Kidney (tissue), 14 donors: ENCODE measurements around the gene ZNF497. TPM values are rescaled to one million over a fixed set of nuclear protein-coding genes. Genes with fewer than 3 reads are reported as not detected.

Source experiments
- DNase-seq, 5 donors: peaks; one replicate each; pipeline ENCODE4 v3.0.0-alpha.2; 2013 to 2020
- FAIRE-seq: peaks from 2 replicates; lab custom pipeline; 2012; peaks lifted over from hg19 to GRCh38; lab: Jason Lieb, UNC
- H3K27ac ChIP-seq, 2 donors: one replicate each; pipeline ENCODE4 v1.7.0; 2013; ENCODE audit warnings: low read depth in 2 of 2, low read length in 2 of 2, inconsistent platforms in 1 of 2
- H3K27me3 ChIP-seq: one replicate; pipeline ENCODE4 v1.7.1; 2013; ENCODE audit warnings: low read length, inconsistent platforms; ENCODE audit not compliant: control insufficient read depth, insufficient read depth
- H3K36me3 ChIP-seq, 3 donors: one replicate each; pipeline versions ENCODE4 v1.7.0 to v1.7.1; 2013; ENCODE audit warnings: low read length in 3 of 3, control low read depth in 1 of 3, inconsistent platforms in 1 of 3; ENCODE audit not compliant: insufficient read depth in 3 of 3, control insufficient read depth in 2 of 3
- H3K4me1 ChIP-seq, 3 donors: one replicate each; pipeline versions ENCODE4 v1.7.0 to v1.7.1; 2013; ENCODE audit warnings: low read length in 3 of 3, inconsistent platforms in 1 of 3, low read depth in 1 of 3; ENCODE audit not compliant: control insufficient read depth in 2 of 3, insufficient read depth in 2 of 3
- H3K4me3 ChIP-seq, 3 donors: one replicate each; pipeline versions ENCODE4 v1.7.0 to v1.8.1; 2013; ENCODE audit warnings: low read length in 3 of 3, control low read depth in 1 of 3, inconsistent platforms in 1 of 3
- H3K9ac ChIP-seq, 3 donors: one replicate each; pipeline versions ENCODE4 v1.7.0 to v1.7.1; 2013; ENCODE audit warnings: low read length in 3 of 3, control low read depth in 1 of 3, inconsistent platforms in 1 of 3
- H3K9me3 ChIP-seq, 3 donors: one replicate each; pipeline versions ENCODE4 v1.7.0 to v1.7.1; 2013; ENCODE audit warnings: low read length in 3 of 3, control low read depth in 1 of 3, inconsistent platforms in 1 of 3; ENCODE audit not compliant: control insufficient read depth in 2 of 3, insufficient read depth in 1 of 3
- CTCF ChIP-seq: IDR thresholded peaks from 3 replicates; pipeline ENCODE4 v1.5.1; 2012; ENCODE audit warnings: mild to moderate bottlenecking, moderate library complexity, borderline replicate concordance; ENCODE audit not compliant: insufficient read depth; ENCODE audit errors: extremely low read depth
- intact Hi-C: fragments of 100-400 bp; cut with DNase I; formaldehyde crosslinking; loops from one replicate; pipeline ENCODE4 v1.11.1; 2022
- polyA plus RNA-seq: library from polyadenylated mRNA; stranded (reverse); fragments of 350-450 nt; fragmentation: Illumina TruSeq; extraction: RNeasy Lipid Tissue Mini Kit (QIAGEN cat#74804); gene quantifications from one replicate; pipeline ENCODE4 v1.2.3, GENCODE V29; 2014; ENCODE audit warnings: low read depth, low replicate concordance; ENCODE audit not compliant: insufficient read depth
- total RNA-seq: library from RNA; stranded (reverse); fragmentation: NEBNext Ultra II Directional; extraction: Animal tissue kit (Norgen Biotek cat#: 25700); gene quantifications from one replicate; pipeline ENCODE4 v1.2.1, GENCODE V29; 2021
- donor health status: control.
- donor health status: control.
- donor health status: control.
- donor health status: control.
- donor health status: control.
- donor health status: DM: yes; HTN: yes; CAD: no.
- donor health status: Normal renal cell carcinoma (clear cell type).

Gene ZNF497
- total and polyA plus RNA-seq, 2 donors from 2014 or later: 1.7 to 5.0 TPM

- Histone ChIP-seq H3K27me3 (no peaks in the 10 kb centered on the region), H3K4me1 (peaks cover 3 to 16% (median 7%) of the 10 kb centered on the region in 3 donors), H3K27ac (peak overlapping the region; percentile 97), H3K9me3 (no peaks in the 10 kb centered on the region), H3K9ac (peak overlapping the region; percentile 7 to 93 (median 80)), H3K36me3 (peaks cover 0 to 15% (median 2%) of the 10 kb centered on the region in 3 donors), H3K4me3 (peak overlapping the region; percentile 87 to 98 (median 88))
- DNase-seq: peak in 2 of 5 donors; percentile 7 to 60
- FAIRE-seq: no peak
- intact Hi-C loops: no loop called here
- no peak for TF ChIP-seq CTCF
Observed at GRCh38 chr19:58385891-58386575, 23.5 kb upstream of the ZNF497 start.

GRCh38 chr19:58385313-58385890 is 22.9 kb upstream of the ZNF497 start:
- peaks cover 3 to 16% (median 7%) of the 10 kb centered on the region in 3 donors for H3K4me1 ChIP-seq
- TF ChIP-seq CTCF: no peak
- no peak for FAIRE-seq
- H3K4me3 ChIP-seq: peak overlapping the region in 1 of 3 donors; percentile 98
- no peaks in the 10 kb centered on the region for H3K9me3 ChIP-seq
- no peak for DNase-seq
- peaks cover 0 to 10% (median 2%) of the 10 kb centered on the region in 3 donors for H3K36me3 ChIP-seq
- intact Hi-C loops: no loop called here
- H3K27ac ChIP-seq: peak overlapping the region in 1 of 2 donors; percentile 97
- no peaks in the 10 kb centered on the region for H3K27me3 ChIP-seq
- H3K9ac ChIP-seq: peak overlapping the region in 1 of 3 donors; percentile 80

GRCh38 chr19:58382997-58383603 is 20.5 kb upstream of the ZNF497 start:
- TF ChIP-seq CTCF: no peak
- no peaks in the 10 kb centered on the region for H3K9me3 ChIP-seq
- DNase-seq: no peak
- no peaks in the 10 kb centered on the region for H3K27me3 ChIP-seq
- no peak for FAIRE-seq
- no peak overlapping the region for H3K27ac ChIP-seq
- peaks cover 0 to under 1% (median under 1%) of the 10 kb centered on the region in 3 donors for H3K36me3 ChIP-seq
- H3K9ac ChIP-seq: no peak overlapping the region
- H3K4me3 ChIP-seq: no peak overlapping the region
- H3K4me1 ChIP-seq: peaks cover under 1 to 29% (median 5%) of the 10 kb centered on the region in 3 donors
- intact Hi-C loops: no loop called here
